Measurements from ENCODE around the gene ADD2. TPM values are rescaled to one million over a fixed set of nuclear protein-coding genes. Genes with fewer than 3 reads are reported as not detected.

The ADD2 gene
- total RNA-seq, 2 donors from 2014 or later = 24.3 to 31.6 TPM

DNA sequence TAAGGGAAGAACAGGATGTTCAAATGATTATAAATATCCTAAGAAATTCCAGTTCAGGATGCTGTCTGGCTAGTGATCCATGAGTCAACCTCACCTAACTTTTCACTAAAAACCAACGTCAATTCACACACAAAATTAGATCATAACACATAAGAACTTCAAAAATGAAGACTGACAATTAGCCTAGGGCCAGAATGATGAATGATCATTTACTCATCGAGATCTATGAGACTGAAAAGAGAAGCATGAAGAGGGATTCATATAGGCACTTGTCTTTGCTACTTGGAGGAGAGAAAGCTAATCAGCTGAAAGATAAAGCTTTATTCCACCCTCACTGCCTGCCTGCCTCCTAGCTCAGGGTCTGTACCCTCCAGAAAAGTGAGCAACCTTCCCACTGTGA, 29.8 kb downstream of the ADD2 start:
- no peaks in the 10 kb centered on the region for H3K9me3 Mint-ChIP-seq
- peaks cover 4% of the 10 kb centered on the region for H3K27me3 Mint-ChIP-seq (ENCODE audit: low read depth)
- peaks cover 0 to 4% of the 10 kb centered on the region in 2 donors for H3K36me3 Mint-ChIP-seq (ENCODE audit: insufficient read depth in 2 of 2)
- ATAC-seq (replicated peaks in 1 of 2) (no peak), DNase-seq (no peak)
- no peak overlapping the region for H3K4me3 Mint-ChIP-seq
- peaks cover 18% of the 10 kb centered on the region for H3K4me1 Mint-ChIP-seq (ENCODE audit: low read depth)
- H3K27ac Mint-ChIP-seq = no peak overlapping the region

DNA sequence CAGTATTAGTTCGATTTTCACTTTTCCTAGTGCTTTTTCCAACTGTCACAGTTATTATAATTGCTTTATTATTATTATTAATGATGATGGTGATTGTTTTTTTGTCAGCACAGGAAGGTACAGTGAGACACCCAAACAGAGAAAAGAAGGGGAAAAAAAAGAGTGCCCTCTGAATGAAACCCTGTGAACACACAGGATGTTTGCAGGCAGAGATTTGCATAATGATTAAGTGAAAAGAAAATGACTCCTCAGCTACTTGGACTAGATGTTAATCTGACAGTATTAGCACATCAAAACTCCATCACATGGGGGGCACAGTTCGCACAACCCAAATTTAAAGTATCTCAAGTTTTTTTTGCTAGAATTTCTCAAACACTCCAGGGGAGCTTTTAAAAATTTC, 32.9 kb downstream of the ADD2 start:
- Mint-ChIP-seq H3K36me3 (ENCODE audit: insufficient read depth in 2 of 2) (peaks cover 0 to 4% of the 10 kb centered on the region in 2 donors), H3K4me3 (no peak overlapping the region)
- no peak for ATAC-seq (replicated peaks in 1 of 2)

GRCh38 chr2:70733646-70734180, 34.3 kb downstream of the ADD2 start:
- no peak overlapping the region for H3K4me3 Mint-ChIP-seq
- peaks cover 18% of the 10 kb centered on the region for H3K4me1 Mint-ChIP-seq (ENCODE audit: low read depth)
- H3K27ac Mint-ChIP-seq = no peak overlapping the region
- H3K9me3 Mint-ChIP-seq = no peaks in the 10 kb centered on the region
- ATAC-seq (replicated peaks in 1 of 2) = no peak
- peaks cover 4% of the 10 kb centered on the region for H3K27me3 Mint-ChIP-seq (ENCODE audit: low read depth)
- peaks cover 0 to 4% of the 10 kb centered on the region in 2 donors for H3K36me3 Mint-ChIP-seq (ENCODE audit: insufficient read depth in 2 of 2)
- no peak for DNase-seq

More for the DNA sequence above, 32.9 kb downstream of the ADD2 start:
- DNase-seq = no peak
- no peak overlapping the region for H3K27ac Mint-ChIP-seq
- peaks cover 4% of the 10 kb centered on the region for H3K27me3 Mint-ChIP-seq (ENCODE audit: low read depth)
- no peaks in the 10 kb centered on the region for H3K9me3 Mint-ChIP-seq
- peaks cover 18% of the 10 kb centered on the region for H3K4me1 Mint-ChIP-seq (ENCODE audit: low read depth)

- Mint-ChIP-seq H3K36me3 (ENCODE audit: insufficient read depth in 2 of 2) (peaks cover 0 to 4% of the 10 kb centered on the region in 2 donors), H3K4me3 (no peak overlapping the region), H3K4me1 (ENCODE audit: low read depth) (peaks cover 18% of the 10 kb centered on the region), H3K27ac (no peak overlapping the region), H3K27me3 (ENCODE audit: low read depth) (peaks cover 4% of the 10 kb centered on the region), H3K9me3 (no peaks in the 10 kb centered on the region)
- DNase-seq = no peak
- ATAC-seq (replicated peaks in 1 of 2) = no peak
These were observed 35.0 kb downstream of the ADD2 start for GRCh38 chr2:70732766-70733645.

DNA sequence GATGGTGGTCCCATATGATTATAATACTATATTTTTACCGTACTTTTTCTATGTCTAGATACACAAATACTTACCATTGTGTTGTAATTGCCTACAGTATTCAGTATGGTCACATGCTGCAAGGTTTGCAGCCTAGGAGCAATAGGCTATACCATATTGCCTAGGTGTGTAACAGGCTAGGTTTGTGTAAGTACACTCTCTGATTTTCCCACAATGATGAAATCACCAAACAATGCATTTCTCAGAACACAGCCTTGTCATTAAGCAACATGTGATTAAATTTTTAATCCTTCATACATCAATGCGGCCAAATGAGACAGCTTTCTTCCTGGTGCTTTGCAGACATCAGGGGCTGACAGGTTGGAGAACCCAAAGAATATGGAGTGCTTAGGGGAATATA, 37.3 kb downstream of the ADD2 start:
- Mint-ChIP-seq H3K27ac (no peak overlapping the region), H3K27me3 (ENCODE audit: low read depth) (no peaks in the 10 kb centered on the region), H3K36me3 (ENCODE audit: insufficient read depth in 2 of 2) (no peaks in the 10 kb centered on the region), H3K4me1 (ENCODE audit: low read depth) (peaks cover 15% of the 10 kb centered on the region), H3K9me3 (no peaks in the 10 kb centered on the region), H3K4me3 (no peak overlapping the region)
- no peak for ATAC-seq (replicated peaks in 1 of 2)
- no peak for DNase-seq

GRCh38 chr2:70729647-70730046, 38.4 kb downstream of the ADD2 start:
- Mint-ChIP-seq H3K4me3 (no peak overlapping the region), H3K4me1 (ENCODE audit: low read depth) (peaks cover 5% of the 10 kb centered on the region), H3K27me3 (ENCODE audit: low read depth) (no peaks in the 10 kb centered on the region), H3K36me3 (ENCODE audit: insufficient read depth in 2 of 2) (no peaks in the 10 kb centered on the region), H3K9me3 (no peaks in the 10 kb centered on the region), H3K27ac (no peak overlapping the region)
- DNase-seq = no peak
- ATAC-seq (replicated peaks in 1 of 2) = no peak

DNA sequence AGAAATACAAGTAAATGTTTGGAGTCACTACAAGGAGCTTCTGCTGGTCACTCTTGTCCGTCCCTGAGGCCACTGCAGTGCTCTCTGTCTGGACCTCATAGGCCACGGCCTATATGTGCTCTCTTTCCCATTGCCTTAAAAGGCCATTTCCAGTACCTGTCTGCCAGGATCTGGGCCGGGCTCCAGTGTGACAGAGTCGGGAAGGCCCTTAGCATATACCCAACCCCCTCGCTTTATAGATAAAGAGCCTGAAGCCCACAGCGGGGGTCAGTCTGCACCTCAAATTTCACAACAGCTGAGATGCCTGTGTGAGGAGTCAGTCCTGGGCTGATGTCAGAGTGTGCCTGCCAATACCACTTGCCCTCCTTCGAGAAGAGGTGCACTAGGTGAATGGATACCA, 39.9 kb downstream of the ADD2 start:
- ATAC-seq (replicated peaks in 1 of 2) = no peak

GRCh38 chr2:70726947-70727725, 40.9 kb downstream of the ADD2 start:
- no peaks in the 10 kb centered on the region for H3K9me3 Mint-ChIP-seq
- H3K27ac Mint-ChIP-seq = no peak overlapping the region

More for the DNA sequence above, 39.9 kb downstream of the ADD2 start:
- no peaks in the 10 kb centered on the region for H3K9me3 Mint-ChIP-seq
- H3K4me1 Mint-ChIP-seq (ENCODE audit: low read depth) = no peaks in the 10 kb centered on the region
- H3K27me3 Mint-ChIP-seq (ENCODE audit: low read depth) = no peaks in the 10 kb centered on the region
- H3K4me3 Mint-ChIP-seq = no peak overlapping the region
- no peak overlapping the region for H3K27ac Mint-ChIP-seq
- DNase-seq = no peak
- H3K36me3 Mint-ChIP-seq (ENCODE audit: insufficient read depth in 2 of 2) = no peaks in the 10 kb centered on the region

GRCh38 chr2:70725505-70725904, 42.5 kb downstream of the ADD2 start:
- H3K27me3 Mint-ChIP-seq (ENCODE audit: low read depth) = no peaks in the 10 kb centered on the region
- DNase-seq = no peak
- no peak for ATAC-seq (replicated peaks in 1 of 2)
- no peak overlapping the region for H3K4me3 Mint-ChIP-seq
- no peaks in the 10 kb centered on the region for H3K36me3 Mint-ChIP-seq (ENCODE audit: insufficient read depth in 2 of 2)
- H3K27ac Mint-ChIP-seq = no peak overlapping the region
- no peaks in the 10 kb centered on the region for H3K4me1 Mint-ChIP-seq (ENCODE audit: low read depth)
- H3K9me3 Mint-ChIP-seq = no peaks in the 10 kb centered on the region

More at GRCh38 chr2:70726947-70727725, 40.9 kb downstream of the ADD2 start:
- DNase-seq = no peak
- no peak for ATAC-seq (replicated peaks in 1 of 2)
- no peaks in the 10 kb centered on the region for H3K27me3 Mint-ChIP-seq (ENCODE audit: low read depth)
- no peaks in the 10 kb centered on the region for H3K36me3 Mint-ChIP-seq (ENCODE audit: insufficient read depth in 2 of 2)
- H3K4me3 Mint-ChIP-seq = no peak overlapping the region
- H3K4me1 Mint-ChIP-seq (ENCODE audit: low read depth) = no peaks in the 10 kb centered on the region

GRCh38 chr2:70724366-70724765, 43.6 kb downstream of the ADD2 start:
- Mint-ChIP-seq H3K4me1 (ENCODE audit: low read depth) (no peaks in the 10 kb centered on the region), H3K27ac (no peak overlapping the region), H3K27me3 (ENCODE audit: low read depth) (no peaks in the 10 kb centered on the region), H3K36me3 (ENCODE audit: insufficient read depth in 2 of 2) (no peaks in the 10 kb centered on the region), H3K9me3 (no peaks in the 10 kb centered on the region), H3K4me3 (no peak overlapping the region)
- DNase-seq = no peak
- ATAC-seq (replicated peaks in 1 of 2) = no peak

DNA sequence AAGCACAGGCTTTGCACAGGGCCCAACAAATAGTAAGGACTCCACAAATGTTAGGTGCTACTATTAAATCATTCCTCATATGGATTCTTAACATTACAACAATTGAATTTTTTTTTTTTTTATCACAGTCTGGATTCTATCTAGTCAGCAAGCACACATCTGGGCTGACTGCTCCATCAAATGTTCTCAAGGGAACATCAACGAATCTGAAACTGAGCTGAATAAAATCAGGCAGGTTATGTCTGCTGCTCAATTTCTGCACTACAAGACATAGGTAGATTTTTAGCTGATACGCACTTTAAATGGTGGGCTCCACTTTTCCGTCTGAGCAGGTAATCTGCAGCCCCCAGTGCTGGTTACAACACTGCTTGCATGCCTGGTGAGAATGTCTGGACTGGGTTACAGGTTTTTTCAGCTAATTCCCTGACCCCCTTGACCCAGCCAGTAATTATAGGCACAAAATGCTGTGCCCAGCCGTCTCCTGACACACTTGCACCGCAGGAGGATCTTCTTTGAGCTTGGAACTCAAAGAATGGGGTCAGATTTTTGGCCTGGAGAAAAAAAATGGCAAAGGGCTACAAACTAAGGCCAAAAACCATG, 44.6 kb downstream of the ADD2 start:
- no peak for DNase-seq
- H3K27ac Mint-ChIP-seq = no peak overlapping the region

DNA sequence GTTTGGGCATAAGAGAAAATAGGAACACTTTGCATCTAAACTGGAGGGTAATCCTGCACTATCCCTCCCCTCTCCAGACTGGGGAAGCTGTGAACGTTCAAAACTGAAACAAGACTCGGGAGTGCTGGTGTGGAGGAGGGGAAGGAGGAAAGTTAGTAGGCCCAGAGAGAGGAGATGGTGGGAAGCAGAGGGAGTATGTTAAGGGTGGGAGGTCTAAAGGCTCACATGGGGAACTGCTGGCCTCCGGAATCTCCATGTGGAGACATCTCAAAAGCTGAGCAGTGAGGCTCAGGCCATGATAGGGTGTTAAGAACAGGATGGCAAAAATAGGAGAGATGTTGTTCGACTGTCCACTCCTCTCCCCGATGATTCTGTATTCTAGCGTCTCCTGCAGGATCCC, 47.9 kb downstream of the ADD2 start:
- ATAC-seq (replicated peaks in 1 of 2) = no peak
- Mint-ChIP-seq H3K36me3 (ENCODE audit: insufficient read depth in 2 of 2) (no peaks in the 10 kb centered on the region), H3K27me3 (ENCODE audit: low read depth) (no peaks in the 10 kb centered on the region), H3K27ac (no peak overlapping the region), H3K9me3 (no peaks in the 10 kb centered on the region), H3K4me3 (no peak overlapping the region), H3K4me1 (ENCODE audit: low read depth) (no peaks in the 10 kb centered on the region)
- no peak for DNase-seq

More for the DNA sequence above, 44.6 kb downstream of the ADD2 start:
- Mint-ChIP-seq H3K36me3 (ENCODE audit: insufficient read depth in 2 of 2) (no peaks in the 10 kb centered on the region), H3K4me1 (ENCODE audit: low read depth) (no peaks in the 10 kb centered on the region), H3K9me3 (no peaks in the 10 kb centered on the region), H3K27me3 (ENCODE audit: low read depth) (no peaks in the 10 kb centered on the region), H3K4me3 (no peak overlapping the region)
- ATAC-seq (replicated peaks in 1 of 2) = no peak

- ATAC-seq (replicated peaks in 1 of 2) = no peak
- H3K27me3 Mint-ChIP-seq (ENCODE audit: low read depth) = no peaks in the 10 kb centered on the region
- DNase-seq = no peak
- H3K4me3 Mint-ChIP-seq = no peak overlapping the region
- no peaks in the 10 kb centered on the region for H3K4me1 Mint-ChIP-seq (ENCODE audit: low read depth)
- H3K27ac Mint-ChIP-seq = no peak overlapping the region
- H3K36me3 Mint-ChIP-seq (ENCODE audit: insufficient read depth in 2 of 2) = no peaks in the 10 kb centered on the region
- H3K9me3 Mint-ChIP-seq = no peaks in the 10 kb centered on the region
These were observed 48.8 kb downstream of the ADD2 start for GRCh38 chr2:70719231-70719630.

Measured in activated T-cell treated with anti-CD3 and anti-CD28 coated beads, Interleukin-2, amount 50 U/mL, for 72 hours (primary cell).